ENCODE data around the gene PLEKHN1. TPM values are rescaled to one million over a fixed set of nuclear protein-coding genes. Genes with fewer than 3 reads are reported as not detected.

The PLEKHN1 gene
- total RNA-seq, 4 donors from 2014 or later, result 0.14 to 1.4 TPM; not detected in 2

- Histone ChIP-seq H3K4me3 (peak overlapping the region; percentile 50 to 68 (median 60)), H3K27me3 (peaks cover 67% of the 10 kb centered on the region)
These were observed 32.9 kb downstream of the PLEKHN1 start for GRCh38 chr1:998995-999724.

GRCh38 chr1:999725-1000356, 33.6 kb downstream of the PLEKHN1 start, which contains the start of gene HES4:
Gene HES4 (minus strand): TSS chr1:1000097. CDS start chr1:999973, 124 bp downstream.
- TF ChIP-seq, protein P1, sequence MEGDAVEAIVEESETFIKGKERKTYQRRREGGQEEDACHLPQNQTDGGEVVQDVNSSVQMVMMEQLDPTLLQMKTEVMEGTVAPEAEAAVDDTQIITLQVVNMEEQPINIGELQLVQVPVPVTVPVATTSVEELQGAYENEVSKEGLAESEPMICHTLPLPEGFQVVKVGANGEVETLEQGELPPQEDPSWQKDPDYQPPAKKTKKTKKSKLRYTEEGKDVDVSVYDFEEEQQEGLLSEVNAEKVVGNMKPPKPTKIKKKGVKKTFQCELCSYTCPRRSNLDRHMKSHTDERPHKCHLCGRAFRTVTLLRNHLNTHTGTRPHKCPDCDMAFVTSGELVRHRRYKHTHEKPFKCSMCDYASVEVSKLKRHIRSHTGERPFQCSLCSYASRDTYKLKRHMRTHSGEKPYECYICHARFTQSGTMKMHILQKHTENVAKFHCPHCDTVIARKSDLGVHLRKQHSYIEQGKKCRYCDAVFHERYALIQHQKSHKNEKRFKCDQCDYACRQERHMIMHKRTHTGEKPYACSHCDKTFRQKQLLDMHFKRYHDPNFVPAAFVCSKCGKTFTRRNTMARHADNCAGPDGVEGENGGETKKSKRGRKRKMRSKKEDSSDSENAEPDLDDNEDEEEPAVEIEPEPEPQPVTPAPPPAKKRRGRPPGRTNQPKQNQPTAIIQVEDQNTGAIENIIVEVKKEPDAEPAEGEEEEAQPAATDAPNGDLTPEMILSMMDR (IDR thresholded peaks at IDR 0.05), result no peak
- TF ChIP-seq EP300 (IDR thresholded peaks at IDR 0.05; ENCODE audit: low read depth) (peak; percentile 38), POLR2A (IDR thresholded peaks at IDR 0.05) (peak; percentile 45), POLR2AphosphoS5 (IDR thresholded peaks at IDR 0.05) (peak; percentile 53 to 74 (median 66))
- H3K4me3 ChIP-seq, result peak within 1 kb of the TSS; percentile 50 to 68 (median 60)
- in situ Hi-C loops (cut with MboI; ENCODE audit: low pct_ligation_motif_present in 1 of 4, low pct_unique_long_range_greater_than_20kb in 1 of 4, low sequenced_read_pairs in 3 of 4) (no loop called here), intact Hi-C loops (cut with DNase I; ENCODE audit: low total_unique reads) (no loop called here)
- no peaks in the 10 kb centered on the region for H3K9me3 ChIP-seq
- WGBS, 2 donors (ENCODE audit: low coverage in 1 of 2), result 0% methylated on average over 66 of the region's 95 CpGs; no CpG with 5 or more reads in 1 of the 2 donors
- peaks cover 13 to 46% (median 42%) of the 10 kb centered on the region in 4 donors for H3K4me1 ChIP-seq
- H3K27me3 ChIP-seq, result peaks cover 73% of the 10 kb centered on the region
- DNase-seq, result peak; percentile 92
- H3K36me3 ChIP-seq, result no peaks in the 10 kb centered on the region
- peak within 1 kb of the TSS; percentile 92 to 95 (median 94) for H3K27ac ChIP-seq

More at GRCh38 chr1:998995-999724, 32.9 kb downstream of the PLEKHN1 start:
- no peaks in the 10 kb centered on the region for H3K9me3 ChIP-seq
- in situ Hi-C loops (cut with MboI; ENCODE audit: low pct_ligation_motif_present in 1 of 4, low pct_unique_long_range_greater_than_20kb in 1 of 4, low sequenced_read_pairs in 3 of 4) (no loop called here), intact Hi-C loops (cut with DNase I; ENCODE audit: low total_unique reads) (no loop called here)
- H3K4me1 ChIP-seq, result peaks cover 13 to 42% (median 39%) of the 10 kb centered on the region in 4 donors
- peak overlapping the region; percentile 92 to 95 (median 94) for H3K27ac ChIP-seq
- TF ChIP-seq EP300 (IDR thresholded peaks at IDR 0.05; ENCODE audit: low read depth) (no peak), POLR2A (IDR thresholded peaks at IDR 0.05) (no peak), POLR2AphosphoS5 (IDR thresholded peaks at IDR 0.05) (no peak)
- TF ChIP-seq, protein P1 (IDR thresholded peaks at IDR 0.05), result no peak
- H3K36me3 ChIP-seq, result no peaks in the 10 kb centered on the region
- 0% methylated on average over 77 of the region's 86 CpGs; no CpG with 5 or more reads in 1 of the 2 donors for WGBS, 2 donors (ENCODE audit: low coverage in 1 of 2)
- no peak for DNase-seq

DNA sequence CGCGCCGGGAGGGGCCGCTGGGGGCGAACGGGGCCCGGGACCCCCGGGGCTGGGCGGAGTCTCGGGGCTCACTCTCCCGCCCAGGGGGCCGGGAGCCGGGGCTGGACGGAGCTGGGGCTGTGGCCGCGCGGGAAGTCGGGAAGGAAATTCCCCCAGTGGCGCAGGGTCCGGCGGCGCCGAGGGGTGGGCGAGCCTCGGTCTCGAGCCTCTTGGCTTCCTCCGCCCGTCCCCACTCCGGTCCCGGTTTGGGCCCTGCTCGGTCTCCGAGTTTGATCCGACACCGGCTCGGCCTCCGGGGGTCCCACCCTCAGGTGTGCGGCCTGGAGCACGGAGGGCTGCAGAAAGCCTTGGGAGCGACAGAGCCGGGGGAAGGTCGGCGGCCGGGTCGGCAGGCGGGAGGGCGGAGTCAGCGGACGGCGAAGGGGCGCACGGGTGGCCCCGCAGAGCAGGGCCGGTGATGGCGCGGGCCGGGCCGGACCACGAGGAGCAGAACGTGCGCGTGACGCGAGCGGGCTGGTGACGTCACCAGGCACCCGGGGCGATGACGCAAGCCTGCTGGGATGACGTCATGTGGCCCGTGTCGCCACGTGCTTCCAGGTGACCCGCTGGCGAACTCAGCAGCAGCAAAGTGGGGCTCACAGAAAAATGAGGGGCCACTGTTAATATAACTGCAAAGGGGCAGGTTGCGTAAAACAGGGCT, 34.2 kb downstream of the PLEKHN1 start:
- H3K27me3 ChIP-seq, result peaks cover 67% of the 10 kb centered on the region
- peak; percentile 84 for DNase-seq
- H3K36me3 ChIP-seq, result no peaks in the 10 kb centered on the region
- TF ChIP-seq EP300 (IDR thresholded peaks at IDR 0.05; ENCODE audit: low read depth) (peak; percentile 94), POLR2AphosphoS5 (IDR thresholded peaks at IDR 0.05) (peak; percentile 57 to 83 (median 73)), POLR2A (IDR thresholded peaks at IDR 0.05) (peak; percentile 11)
- TF ChIP-seq, protein P1 (IDR thresholded peaks at IDR 0.05), result peak in 1 of 5 experiments; percentile 22
- WGBS, 2 donors (ENCODE audit: low coverage in 1 of 2), result 2 to 40% methylated on average over 1 to 44 of the region's 75 CpGs
- H3K4me1 ChIP-seq, result peaks cover 20 to 53% (median 49%) of the 10 kb centered on the region in 4 donors
- intact Hi-C loops (cut with DNase I; ENCODE audit: low total_unique reads) (no loop called here), in situ Hi-C loops (cut with MboI; ENCODE audit: low pct_ligation_motif_present in 1 of 4, low pct_unique_long_range_greater_than_20kb in 1 of 4, low sequenced_read_pairs in 3 of 4) (no loop called here)
- H3K9me3 ChIP-seq, result no peaks in the 10 kb centered on the region
- peak overlapping the region; percentile 50 to 68 (median 54) for H3K4me3 ChIP-seq
- H3K27ac ChIP-seq, result peak overlapping the region; percentile 92 to 95 (median 94)

Measured in transverse colon (tissue), 4 donors.